SK-N-MC (cell line): Measurements from ENCODE around the gene ANKRD40CL.

ENCODE experiments used
- EZH2 ChIP-seq: fragments of 200-600 bp; sonication (generic); IDR thresholded peaks from one replicate; pipeline ENCODE4 v1.6.1; 2017; ENCODE audit warnings: antibody characterized with exemption
- POLR2AphosphoS5 ChIP-seq: IDR thresholded peaks from 2 replicates; pipeline ENCODE4 v1.6.1; 2012; ENCODE audit warnings: mild to moderate bottlenecking, low read depth, low read length, borderline replicate concordance

- TF ChIP-seq EZH2: no peak
- no peak; the same call in 1 of the 2 replicates for TF ChIP-seq POLR2AphosphoS5
Measured at GRCh38 chr17:50794361-50794760, 27.0 kb upstream of the ANKRD40CL start.
